GM18499 (cell line): ENCODE results near the gene TMEM179.
"Not testable (repeated sequence)": the region's sequence is repeated elsewhere in the genome, so short reads cannot be mapped to it uniquely, and the experiment has no call there.

Experiments
- ATAC-seq: cut with Tn5 transposase; IDR thresholded peaks from one replicate; pipeline ENCODE4 v1.9.1; 2021; ENCODE audit warnings: moderate number of reproducible peaks; ENCODE audit not compliant: insufficient read depth, unreplicated experiment

TMEM179 gene

GRCh38 chr14:104638190-104638589 is 33.6 kb upstream of the TMEM179 start:
- ATAC-seq: no peak

GRCh38 chr14:104637546-104638003 is 33.0 kb upstream of the TMEM179 start:
- ATAC-seq: no peak

GRCh38 chr14:104636846-104637545 is 32.4 kb upstream of the TMEM179 start:
- not testable (repeated sequence) for ATAC-seq

- no peak for ATAC-seq
These were observed 31.6 kb upstream of the TMEM179 start for GRCh38 chr14:104636131-104636530.

- no peak for ATAC-seq
These were observed 31.1 kb upstream of the TMEM179 start for GRCh38 chr14:104635717-104636116.

GRCh38 chr14:104634886-104635570 is 30.5 kb upstream of the TMEM179 start:
- no peak for ATAC-seq

GRCh38 chr14:104634138-104634760 is 29.7 kb upstream of the TMEM179 start:
- ATAC-seq: no peak

GRCh38 chr14:104633276-104634137 is 28.9 kb upstream of the TMEM179 start:
- no peak for ATAC-seq

GRCh38 chr14:104632781-104633180 is 28.2 kb upstream of the TMEM179 start:
- no peak for ATAC-seq

GRCh38 chr14:104624939-104625338 is 20.4 kb upstream of the TMEM179 start:
- ATAC-seq: no peak

- no peak for ATAC-seq
These were observed 9.7 kb upstream of the TMEM179 start for GRCh38 chr14:104614126-104614812.

GRCh38 chr14:104611881-104612280 is 7.3 kb upstream of the TMEM179 start:
- ATAC-seq: no peak

- ATAC-seq: no peak
These were observed 6.3 kb upstream of the TMEM179 start for GRCh38 chr14:104610749-104611310.

- no peak for ATAC-seq
These were observed 5.1 kb upstream of the TMEM179 start for GRCh38 chr14:104609666-104610065.

GRCh38 chr14:104603711-104604401 is 716 bp downstream of the TMEM179 start:
- ATAC-seq: no peak

- no peak for ATAC-seq
These were observed 1.6 kb downstream of the TMEM179 start for GRCh38 chr14:104602933-104603325.

GRCh38 chr14:104602315-104602932 is 2.1 kb downstream of the TMEM179 start:
- ATAC-seq: no peak

- ATAC-seq: no peak
These were observed 2.8 kb downstream of the TMEM179 start for GRCh38 chr14:104601786-104602185.

GRCh38 chr14:104600805-104601204 is 3.8 kb downstream of the TMEM179 start:
- no peak for ATAC-seq
